ENCODE results near the gene CSNK2A1.

DNA sequence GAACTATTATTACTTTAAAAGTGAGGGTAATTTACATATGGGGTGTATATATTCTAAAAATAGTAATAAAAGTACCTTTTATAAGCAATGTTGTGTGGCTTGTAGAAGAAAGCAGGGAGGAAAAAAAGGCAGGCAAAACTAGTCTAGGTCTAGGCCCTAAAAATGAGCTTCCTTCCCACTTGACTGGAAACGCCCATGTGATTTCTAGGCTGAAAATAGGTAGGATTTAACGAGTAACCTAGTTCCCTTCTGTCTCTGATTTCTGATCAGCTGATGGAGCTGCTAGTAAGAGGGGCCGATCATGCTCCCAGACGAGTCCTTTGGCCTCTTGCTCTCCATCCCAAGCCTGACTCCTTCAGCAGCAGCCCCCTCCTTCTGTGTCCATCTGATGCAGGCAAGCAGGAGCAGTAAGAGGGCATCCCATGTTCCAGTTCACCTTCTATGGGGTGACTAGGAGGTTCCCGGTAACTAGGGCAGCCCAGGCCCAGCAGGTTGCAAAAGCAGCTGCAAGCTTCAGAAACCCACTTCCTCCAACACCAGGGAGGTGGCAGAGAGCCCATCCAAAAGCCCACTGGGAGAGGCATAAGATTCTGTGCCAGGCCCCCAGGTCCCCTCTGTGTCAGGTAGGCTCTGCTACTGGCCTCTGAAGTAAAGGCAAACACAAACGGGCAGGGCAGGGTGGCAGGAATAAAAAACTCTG, 105.7 kb downstream of the CSNK2A1 start:
- TF ChIP-seq CTCF (IDR thresholded peaks at IDR 0.05) = no peak
- no peak for TF ChIP-seq POLR2A (IDR thresholded peaks at IDR 0.05)
